ENCODE results near the gene TNNT1.

The TNNT1 gene

DNA sequence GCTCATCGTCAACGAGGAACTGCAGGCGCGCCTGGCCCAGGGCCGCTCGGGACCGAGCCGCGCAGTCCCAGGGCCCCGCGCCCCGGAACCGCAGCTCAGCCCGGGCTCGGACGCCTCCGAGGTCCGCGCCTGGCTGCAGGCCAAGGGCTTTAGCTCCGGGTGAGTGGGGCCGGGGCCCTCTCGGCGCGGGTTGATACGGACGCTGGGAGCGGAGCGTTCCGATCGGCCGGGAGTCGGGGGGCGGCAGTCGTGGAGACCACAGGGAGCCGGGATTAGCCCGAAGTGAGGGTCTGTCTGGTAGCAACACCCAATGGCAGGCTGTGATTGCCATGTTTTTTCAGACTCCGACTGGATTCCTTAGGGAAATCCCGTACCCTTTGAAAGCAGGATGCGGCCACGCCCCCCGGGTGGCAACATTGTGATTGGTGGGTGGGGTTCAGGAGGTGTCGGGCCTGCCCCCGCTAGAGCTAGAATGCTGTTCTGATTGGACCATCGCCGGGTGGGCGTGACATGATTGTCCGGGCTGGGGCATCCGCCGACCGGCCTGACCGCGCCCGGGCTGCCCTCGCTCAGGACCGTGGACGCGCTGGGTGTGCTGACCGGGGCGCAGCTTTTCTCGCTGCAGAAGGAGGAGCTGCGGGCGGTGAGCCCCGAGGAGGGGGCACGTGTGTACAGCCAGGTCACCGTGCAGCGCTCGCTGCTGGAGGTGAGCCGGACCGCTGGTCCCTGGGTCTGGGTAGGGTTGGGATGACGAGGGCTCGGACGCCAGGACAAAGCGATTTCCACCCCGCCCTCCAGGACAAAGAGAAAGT lies 62.1 kb downstream of the TNNT1 start:
- peak; percentile 45 for DNase-seq

- DNase-seq: no peak
These were observed 62.9 kb downstream of the TNNT1 start for GRCh38 chr19:55085923-55086715.

GRCh38 chr19:55084416-55084815 lies 64.6 kb downstream of the TNNT1 start:
- no peak for DNase-seq

GRCh38 chr19:55083004-55083850 lies 65.8 kb downstream of the TNNT1 start:
- no peak for DNase-seq
